Measurements from ENCODE around the gene TMEM234.

Gene TMEM234

GRCh38 chr1:32199043-32199716 is 23.0 kb downstream of the TMEM234 start:
- DNase-seq: no peak

GRCh38 chr1:32198237-32199042 is 23.7 kb downstream of the TMEM234 start:
- no peak for DNase-seq

GRCh38 chr1:32197837-32198236 is 24.3 kb downstream of the TMEM234 start:
- DNase-seq: no peak

- DNase-seq: no peak
Measured at GRCh38 chr1:32197074-32197473, 25.1 kb downstream of the TMEM234 start.

GRCh38 chr1:32195972-32196823 is 26.0 kb downstream of the TMEM234 start:
- no peak for DNase-seq

- no peak for DNase-seq
Measured at GRCh38 chr1:32195531-32195930, 26.6 kb downstream of the TMEM234 start.

GRCh38 chr1:32194984-32195383 is 27.2 kb downstream of the TMEM234 start:
- no peak for DNase-seq

GRCh38 chr1:32192220-32192948 is 29.8 kb downstream of the TMEM234 start:
- no peak for DNase-seq

GRCh38 chr1:32187850-32188249 is 34.3 kb downstream of the TMEM234 start:
- no peak for DNase-seq

GRCh38 chr1:32186491-32186890 is 35.7 kb downstream of the TMEM234 start:
- DNase-seq: no peak

GRCh38 chr1:32186077-32186476 is 36.1 kb downstream of the TMEM234 start:
- DNase-seq: no peak

- no peak for DNase-seq
Measured at GRCh38 chr1:32184650-32185049, 37.5 kb downstream of the TMEM234 start.

- DNase-seq: no peak
Measured at GRCh38 chr1:32182060-32182459, 40.1 kb downstream of the TMEM234 start.

GRCh38 chr1:32181563-32181962 is 40.6 kb downstream of the TMEM234 start:
- no peak for DNase-seq

- no peak for DNase-seq
Measured at GRCh38 chr1:32181065-32181464, 41.1 kb downstream of the TMEM234 start.

- DNase-seq: no peak
Measured at GRCh38 chr1:32180186-32181060, 41.7 kb downstream of the TMEM234 start.

GRCh38 chr1:32179443-32180185 is 42.5 kb downstream of the TMEM234 start, which contains the start of gene TXLNA:
TSS of gene TXLNA (plus strand) at chr1:32179675. CDS start at chr1:32180346, 671 bp downstream.
- DNase-seq: peak; percentile 94

GRCh38 chr1:32179193-32179442 is 43.0 kb downstream of the TMEM234 start:
- peak; percentile 58 for DNase-seq

- DNase-seq: no peak
Measured at GRCh38 chr1:32178380-32179192, 43.6 kb downstream of the TMEM234 start.

- DNase-seq: no peak
Measured at GRCh38 chr1:32172621-32173245, 49.4 kb downstream of the TMEM234 start.
